VCaP (cell line): ENCODE data around the gene CPB1.

Source experiments
- H3K27ac ChIP-seq: fragments of 450-650 bp; 2 replicates; pipeline ENCODE4 v1.5.1; 2017
- TF ChIP-seq, protein P1 (sequence below): fragments of 450-650 bp; conservative IDR thresholded peaks from 2 replicates; pipeline ENCODE4 v1.5.1; 2017; ENCODE audit warnings: mild to moderate bottlenecking, moderate library complexity

The CPB1 gene

GRCh38 chr3:148791920-148792319 is 35.7 kb upstream of the CPB1 start:
- H3K27ac ChIP-seq = no peak overlapping the region
- TF ChIP-seq, protein P1, sequence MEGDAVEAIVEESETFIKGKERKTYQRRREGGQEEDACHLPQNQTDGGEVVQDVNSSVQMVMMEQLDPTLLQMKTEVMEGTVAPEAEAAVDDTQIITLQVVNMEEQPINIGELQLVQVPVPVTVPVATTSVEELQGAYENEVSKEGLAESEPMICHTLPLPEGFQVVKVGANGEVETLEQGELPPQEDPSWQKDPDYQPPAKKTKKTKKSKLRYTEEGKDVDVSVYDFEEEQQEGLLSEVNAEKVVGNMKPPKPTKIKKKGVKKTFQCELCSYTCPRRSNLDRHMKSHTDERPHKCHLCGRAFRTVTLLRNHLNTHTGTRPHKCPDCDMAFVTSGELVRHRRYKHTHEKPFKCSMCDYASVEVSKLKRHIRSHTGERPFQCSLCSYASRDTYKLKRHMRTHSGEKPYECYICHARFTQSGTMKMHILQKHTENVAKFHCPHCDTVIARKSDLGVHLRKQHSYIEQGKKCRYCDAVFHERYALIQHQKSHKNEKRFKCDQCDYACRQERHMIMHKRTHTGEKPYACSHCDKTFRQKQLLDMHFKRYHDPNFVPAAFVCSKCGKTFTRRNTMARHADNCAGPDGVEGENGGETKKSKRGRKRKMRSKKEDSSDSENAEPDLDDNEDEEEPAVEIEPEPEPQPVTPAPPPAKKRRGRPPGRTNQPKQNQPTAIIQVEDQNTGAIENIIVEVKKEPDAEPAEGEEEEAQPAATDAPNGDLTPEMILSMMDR = no peak

GRCh38 chr3:148792516-148792915 is 35.1 kb upstream of the CPB1 start:
- TF ChIP-seq, protein P1 = no peak
- H3K27ac ChIP-seq = no peak overlapping the region

DNA sequence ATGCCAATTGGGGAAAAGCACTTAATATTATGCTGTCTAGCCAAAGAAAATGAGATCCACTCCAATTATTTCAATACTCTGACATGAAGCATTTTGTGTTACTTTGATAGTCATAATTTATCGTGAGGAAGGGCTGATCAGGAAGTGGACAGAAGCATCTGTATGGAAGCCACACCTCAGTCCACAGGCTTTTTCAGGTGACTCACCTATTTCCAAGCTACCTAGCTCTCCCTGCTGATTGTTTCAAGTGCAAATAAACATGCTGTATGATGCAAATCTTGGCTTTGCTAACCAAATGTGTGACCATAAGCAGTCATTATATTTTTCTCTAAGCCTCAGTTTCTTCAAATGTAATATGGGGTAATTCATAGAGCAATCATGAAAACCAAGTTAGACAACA is 30.8 kb upstream of the CPB1 start:
- TF ChIP-seq, protein P1 = no peak
- no peak overlapping the region for H3K27ac ChIP-seq

DNA sequence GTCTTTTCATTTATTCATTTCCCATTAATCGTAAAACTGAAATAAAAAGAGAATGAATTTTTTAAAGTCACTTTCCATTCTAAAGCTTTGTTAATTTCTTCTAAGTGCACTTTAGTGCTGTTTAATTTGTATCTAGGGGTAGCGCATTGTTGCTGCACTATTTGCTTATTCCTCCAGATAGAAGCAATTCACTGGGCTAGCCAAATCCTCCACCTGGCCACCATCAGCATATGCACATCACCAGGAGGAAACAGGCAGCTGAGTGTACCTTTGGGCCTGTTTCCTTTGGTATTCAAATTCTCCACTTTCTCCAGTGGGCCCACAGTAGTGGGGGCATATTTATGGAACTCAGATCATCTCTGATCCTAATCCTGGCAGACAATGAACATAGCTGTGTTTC is 29.8 kb upstream of the CPB1 start:
- no peak overlapping the region for H3K27ac ChIP-seq
- TF ChIP-seq, protein P1 = no peak

- no peak overlapping the region for H3K27ac ChIP-seq
- TF ChIP-seq, protein P1 = no peak
Observed at GRCh38 chr3:148800414-148800813, 27.2 kb upstream of the CPB1 start.

GRCh38 chr3:148809835-148810234 is 17.8 kb upstream of the CPB1 start:
- TF ChIP-seq, protein P1 = no peak
- no peak overlapping the region for H3K27ac ChIP-seq

GRCh38 chr3:148815316-148816110 is 12.1 kb upstream of the CPB1 start:
- TF ChIP-seq, protein P1 = no peak
- no peak overlapping the region for H3K27ac ChIP-seq
